CD4-positive, alpha-beta T cell (primary cell): ENCODE measurements around the gene REPIN1. TPM values are rescaled to one million over a fixed set of nuclear protein-coding genes. Genes with fewer than 3 reads are reported as not detected.

Experiments
- ATAC-seq: fragments of 200-7000 bp; cut with Tn5 transposase; one replicate; pipeline ENCODE4 v1.10.0; 2022; ENCODE audit warnings: mild to moderate bottlenecking; ENCODE audit not compliant: poor library complexity
- CTCF ChIA-PET: fragments of 350-600 bp; sonication (Branson Sonifier 250); formaldehyde crosslinking; loops from one replicate; lab custom pipeline; 2021; ENCODE audit warnings: antibody characterized with exemption, inconsistent platforms; lab: Charles Lee
- POLR2A ChIA-PET: fragments of 350-600 bp; sonication (Branson Sonifier 250); formaldehyde crosslinking; loops from one replicate; lab custom pipeline; 2021; ENCODE audit warnings: antibody characterized with exemption, inconsistent platforms; lab: Charles Lee
- DNase-seq, 14 experiments: peaks; one replicate each; pipeline ENCODE4 v3.0.0-alpha.2; 2013 to 2020; ENCODE audit warnings: mixed read lengths in 2 of 14
- H3K27ac ChIP-seq, 2 donors: one replicate each; pipeline versions ENCODE4 v1.5.1 to v1.7.0; 2013; ENCODE audit warnings: low read length in 2 of 2, low read depth in 1 of 2, mild to moderate bottlenecking in 1 of 2
- H3K27me3 ChIP-seq, 2 experiments: 1 replicate in 1 of 2; 2 replicates in 1 of 2; pipeline versions ENCODE4 v1.6.1 to v1.7.0; 2013; ENCODE audit warnings: low read length in 2 of 2, control low read depth in 1 of 2, mild to moderate bottlenecking in 1 of 2, moderate library complexity in 1 of 2; ENCODE audit not compliant: insufficient read depth in 2 of 2, control insufficient read depth in 1 of 2
- H3K36me3 ChIP-seq: one replicate; pipeline ENCODE4 v1.6.1; 2013; ENCODE audit warnings: low read length, control low read depth; ENCODE audit not compliant: insufficient read depth
- H3K4me1 ChIP-seq: one replicate; pipeline ENCODE4 v1.6.1; 2013; ENCODE audit warnings: low read length, control low read depth; ENCODE audit not compliant: insufficient read depth
- H3K4me3 ChIP-seq: one replicate; pipeline ENCODE4 v1.5.1; 2013; ENCODE audit warnings: mild to moderate bottlenecking, low read length, moderate library complexity
- H3K9me3 ChIP-seq, 2 experiments: 1 replicate in 1 of 2; 2 replicates in 1 of 2; pipeline versions ENCODE4 v1.6.1 to v1.7.0; 2013; ENCODE audit warnings: low read length in 2 of 2, mild to moderate bottlenecking in 2 of 2, control low read depth in 1 of 2, moderate library complexity in 1 of 2; ENCODE audit not compliant: control insufficient read depth in 1 of 2, insufficient read depth in 1 of 2
- H3K27ac Mint-ChIP-seq: one replicate; pipeline ENCODE4 v1.8.0; 2020; ENCODE audit warnings: mixed read lengths
- H3K27me3 Mint-ChIP-seq: one replicate; pipeline ENCODE4 v1.8.0; 2021; ENCODE audit warnings: mixed read lengths
- H3K36me3 Mint-ChIP-seq: one replicate; pipeline ENCODE4 v1.8.0; 2021; ENCODE audit warnings: low read depth, mixed read lengths
- H3K4me1 Mint-ChIP-seq: one replicate; pipeline ENCODE4 v1.8.0; 2021; ENCODE audit warnings: low read depth, mixed read lengths
- H3K4me3 Mint-ChIP-seq: one replicate; pipeline ENCODE4 v1.8.0; 2020; ENCODE audit warnings: mild to moderate bottlenecking, mixed read lengths
- H3K9me3 Mint-ChIP-seq: one replicate; pipeline ENCODE4 v1.8.0; 2020; ENCODE audit warnings: mixed read lengths
- intact Hi-C, 2 experiments: fragments of 100-400 bp; cut with DNase I in 1 of 2; cut with micrococcal nuclease in 1 of 2; formaldehyde crosslinking; loops; one replicate each; pipeline versions ENCODE4 v1.15.1 to v1.9.0; 2023 to 2025; cut with DNase I, micrococcal nuclease
- total RNA-seq, 174 experiments: library from RNA in 2 of 174; stranded (reverse) in 2 of 174; gene quantifications; one replicate each; pipeline ENCODE4 v1.2.3 and lab custom pipeline; 2021 to 2026
- TF ChIP-seq, protein P1 (sequence below): fragments of 200-600 bp; IDR thresholded peaks from one replicate; pipeline ENCODE4 v1.8.0; 2022; ENCODE audit warnings: antibody characterized with exemption, mild to moderate bottlenecking

Gene REPIN1
- total RNA-seq, 2 experiments from 2014 or later, result 58.2 to 59.8 TPM

DNA sequence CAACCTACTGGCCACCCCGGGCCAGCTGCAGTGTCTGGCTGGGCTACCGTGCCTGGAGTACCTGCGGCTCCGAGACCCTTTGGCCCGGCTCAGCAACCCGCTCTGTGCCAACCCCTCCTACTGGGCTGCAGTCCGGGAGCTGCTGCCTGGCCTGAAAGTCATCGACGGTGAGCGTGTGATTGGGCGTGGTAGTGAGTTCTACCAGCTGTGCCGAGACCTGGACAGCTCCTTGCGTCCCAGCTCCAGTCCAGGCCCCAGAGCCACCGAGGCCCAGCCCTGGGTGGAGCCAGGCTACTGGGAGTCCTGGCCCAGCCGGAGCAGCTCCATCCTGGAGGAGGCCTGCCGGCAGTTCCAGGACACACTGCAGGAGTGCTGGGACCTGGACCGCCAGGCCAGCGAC lies 31.4 kb upstream of the REPIN1 start:
- CTCF ChIA-PET, result no interaction called here
- no peak for ATAC-seq
- H3K36me3 Mint-ChIP-seq, result peaks cover 5% of the 10 kb centered on the region
- H3K27ac Mint-ChIP-seq, result no peak overlapping the region
- H3K4me1 Mint-ChIP-seq, result no peaks in the 10 kb centered on the region
- DNase-seq, result no peak
- peaks cover 5% of the 10 kb centered on the region for H3K36me3 ChIP-seq
- intact Hi-C loops, result no loop called here
- TF ChIP-seq, protein P1, sequence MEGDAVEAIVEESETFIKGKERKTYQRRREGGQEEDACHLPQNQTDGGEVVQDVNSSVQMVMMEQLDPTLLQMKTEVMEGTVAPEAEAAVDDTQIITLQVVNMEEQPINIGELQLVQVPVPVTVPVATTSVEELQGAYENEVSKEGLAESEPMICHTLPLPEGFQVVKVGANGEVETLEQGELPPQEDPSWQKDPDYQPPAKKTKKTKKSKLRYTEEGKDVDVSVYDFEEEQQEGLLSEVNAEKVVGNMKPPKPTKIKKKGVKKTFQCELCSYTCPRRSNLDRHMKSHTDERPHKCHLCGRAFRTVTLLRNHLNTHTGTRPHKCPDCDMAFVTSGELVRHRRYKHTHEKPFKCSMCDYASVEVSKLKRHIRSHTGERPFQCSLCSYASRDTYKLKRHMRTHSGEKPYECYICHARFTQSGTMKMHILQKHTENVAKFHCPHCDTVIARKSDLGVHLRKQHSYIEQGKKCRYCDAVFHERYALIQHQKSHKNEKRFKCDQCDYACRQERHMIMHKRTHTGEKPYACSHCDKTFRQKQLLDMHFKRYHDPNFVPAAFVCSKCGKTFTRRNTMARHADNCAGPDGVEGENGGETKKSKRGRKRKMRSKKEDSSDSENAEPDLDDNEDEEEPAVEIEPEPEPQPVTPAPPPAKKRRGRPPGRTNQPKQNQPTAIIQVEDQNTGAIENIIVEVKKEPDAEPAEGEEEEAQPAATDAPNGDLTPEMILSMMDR, result no peak
- H3K4me3 Mint-ChIP-seq, result no peak overlapping the region
- H3K27me3 ChIP-seq, result peaks cover 18 to 20% of the 10 kb centered on the region in 2 experiments
- no peak overlapping the region for H3K4me3 ChIP-seq
- H3K27me3 Mint-ChIP-seq, result peaks cover 14% of the 10 kb centered on the region
- POLR2A ChIA-PET, result no interaction called here
- H3K9me3 Mint-ChIP-seq, result no peaks in the 10 kb centered on the region
- peaks cover 6% of the 10 kb centered on the region for H3K4me1 ChIP-seq
- no peaks in the 10 kb centered on the region for H3K9me3 ChIP-seq
- H3K27ac ChIP-seq, result no peak overlapping the region

DNA sequence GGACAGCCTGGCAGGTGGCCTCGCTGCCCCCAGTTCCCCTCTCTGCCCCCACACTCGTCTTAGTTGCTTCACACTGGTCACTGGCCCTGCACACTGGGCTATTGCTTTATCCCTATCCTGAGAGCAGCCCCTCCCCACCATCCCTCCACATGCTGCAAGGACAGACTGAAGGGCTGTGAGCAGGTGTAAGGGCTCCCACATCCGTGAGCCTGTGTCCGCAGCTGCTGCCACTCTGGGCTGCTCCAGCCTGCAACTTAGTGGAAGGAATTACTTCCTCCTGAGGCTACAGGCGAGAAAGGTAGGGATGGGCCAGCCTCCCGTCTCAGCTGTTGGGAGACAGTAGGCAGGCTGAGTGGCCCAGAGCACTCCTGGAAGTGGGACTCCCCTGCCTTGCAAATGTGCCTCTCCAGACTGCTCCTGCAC lies 31.0 kb upstream of the REPIN1 start:
- Mint-ChIP-seq H3K36me3 (peaks cover 5% of the 10 kb centered on the region), H3K4me3 (no peak overlapping the region), H3K27me3 (peaks cover 19% of the 10 kb centered on the region), H3K9me3 (no peaks in the 10 kb centered on the region), H3K4me1 (no peaks in the 10 kb centered on the region), H3K27ac (no peak overlapping the region)
- Histone ChIP-seq H3K27ac (no peak overlapping the region), H3K27me3 (peaks cover 18 to 24% of the 10 kb centered on the region in 2 experiments), H3K4me1 (peaks cover 6% of the 10 kb centered on the region), H3K4me3 (no peak overlapping the region), H3K9me3 (no peaks in the 10 kb centered on the region), H3K36me3 (peaks cover 5% of the 10 kb centered on the region)
- ChIA-PET POLR2A (no interaction called here), CTCF (no interaction called here)
- TF ChIP-seq, protein P1, result no peak
- DNase-seq (no peak), ATAC-seq (no peak)
- intact Hi-C loops, result no loop called here

DNA sequence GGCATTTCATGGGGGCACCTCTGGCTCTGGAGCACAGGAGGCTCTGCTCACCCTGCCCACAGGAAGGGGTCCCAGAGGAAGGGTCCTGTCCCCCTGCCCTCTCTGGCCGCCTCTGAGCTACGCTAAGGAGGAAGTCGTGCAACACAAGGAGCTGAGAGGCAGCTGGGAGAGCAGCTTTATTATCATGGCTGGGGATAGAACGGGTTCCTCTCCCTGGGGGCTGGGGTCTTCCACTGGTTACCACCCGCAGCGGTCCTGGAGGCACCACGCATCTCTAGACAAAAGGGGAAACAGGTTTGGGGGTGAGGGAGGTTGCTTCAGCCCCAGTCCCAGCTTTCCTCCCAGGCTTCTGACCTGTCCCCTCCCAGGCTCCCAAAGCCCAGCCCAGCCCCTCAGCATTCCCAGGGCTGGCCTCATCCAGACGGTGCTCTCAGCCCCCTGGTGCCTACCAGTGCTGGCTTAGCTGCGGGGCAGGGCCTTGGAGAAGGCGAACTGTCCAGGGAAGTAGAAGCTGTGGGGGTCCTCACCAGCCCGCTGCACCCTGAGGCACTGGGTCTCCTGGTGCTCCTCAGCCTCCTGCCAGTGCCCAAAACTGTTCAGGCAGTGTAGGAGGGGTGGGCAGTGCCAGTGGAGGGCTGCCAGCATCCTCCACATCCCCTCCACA lies 30.3 kb upstream of the REPIN1 start:
- no peak overlapping the region for H3K27ac ChIP-seq
- POLR2A ChIA-PET, result no interaction called here
- CTCF ChIA-PET, result no interaction called here
- peaks cover 6% of the 10 kb centered on the region for H3K4me1 ChIP-seq
- no peaks in the 10 kb centered on the region for H3K9me3 ChIP-seq
- intact Hi-C loops, result no loop called here
- H3K27me3 ChIP-seq, result peaks cover 18 to 24% of the 10 kb centered on the region in 2 experiments
- ATAC-seq (no peak), DNase-seq (no peak)
- H3K4me3 Mint-ChIP-seq, result no peak overlapping the region
- H3K9me3 Mint-ChIP-seq, result no peaks in the 10 kb centered on the region
- H3K4me1 Mint-ChIP-seq, result no peaks in the 10 kb centered on the region
- peaks cover 6% of the 10 kb centered on the region for H3K36me3 Mint-ChIP-seq
- TF ChIP-seq, protein P1, result no peak
- no peak overlapping the region for H3K27ac Mint-ChIP-seq
- H3K27me3 Mint-ChIP-seq, result peaks cover 25% of the 10 kb centered on the region
- H3K36me3 ChIP-seq, result peaks cover 5% of the 10 kb centered on the region
- no peak overlapping the region for H3K4me3 ChIP-seq
